HG03558 (cell line): Measurements from ENCODE around the gene C4orf51.

Experiments
- ATAC-seq: cut with Tn5 transposase; IDR thresholded peaks from one replicate; pipeline ENCODE4 v1.9.1; 2021; ENCODE audit warnings: moderate number of reproducible peaks; ENCODE audit not compliant: unreplicated experiment; ENCODE audit errors: extremely low read depth

Gene C4orf51

DNA sequence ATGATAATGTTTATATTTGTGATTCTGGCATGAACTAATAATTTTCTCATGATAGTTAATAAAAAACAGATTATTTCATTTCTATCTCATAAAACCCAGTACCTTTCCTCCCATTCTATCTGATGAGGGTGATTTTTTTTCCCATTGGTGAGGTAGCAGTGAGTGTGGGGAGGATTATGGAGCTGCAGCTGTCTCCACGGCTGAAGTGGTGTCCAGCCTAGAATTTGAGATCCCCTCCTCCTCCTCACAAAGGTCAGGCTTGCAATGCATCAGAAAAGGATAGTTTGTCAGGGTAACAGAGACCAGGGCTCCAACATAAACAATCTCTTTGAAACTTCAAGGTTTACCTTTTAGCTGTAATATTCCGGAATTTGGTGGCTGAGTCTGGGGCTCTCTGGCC lies 60.9 kb downstream of the C4orf51 start:
- ATAC-seq: no peak

DNA sequence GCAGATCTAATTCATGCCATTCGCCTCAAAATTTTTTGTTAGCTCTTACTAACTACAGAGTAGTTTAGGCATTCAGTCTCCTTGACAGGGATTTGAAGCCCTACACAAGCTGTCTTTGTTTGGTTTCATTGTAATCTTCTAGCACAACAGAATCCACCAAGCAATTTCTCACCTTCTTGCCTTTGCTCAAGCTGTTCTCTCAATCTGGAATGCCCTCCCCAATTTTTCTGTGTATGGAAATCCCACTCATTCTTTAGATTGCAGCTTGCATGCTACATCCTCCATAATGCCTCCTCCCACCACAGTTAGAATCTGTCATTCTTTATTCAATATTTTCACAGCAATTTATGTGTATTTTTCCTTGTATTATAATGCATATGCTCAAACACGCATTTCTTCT lies 63.7 kb downstream of the C4orf51 start:
- no peak for ATAC-seq

GRCh38 chr4:145755802-145756201 lies 75.9 kb downstream of the C4orf51 start:
- ATAC-seq: no peak

- ATAC-seq: no peak
Observed at GRCh38 chr4:145756244-145756643, 76.3 kb downstream of the C4orf51 start.

DNA sequence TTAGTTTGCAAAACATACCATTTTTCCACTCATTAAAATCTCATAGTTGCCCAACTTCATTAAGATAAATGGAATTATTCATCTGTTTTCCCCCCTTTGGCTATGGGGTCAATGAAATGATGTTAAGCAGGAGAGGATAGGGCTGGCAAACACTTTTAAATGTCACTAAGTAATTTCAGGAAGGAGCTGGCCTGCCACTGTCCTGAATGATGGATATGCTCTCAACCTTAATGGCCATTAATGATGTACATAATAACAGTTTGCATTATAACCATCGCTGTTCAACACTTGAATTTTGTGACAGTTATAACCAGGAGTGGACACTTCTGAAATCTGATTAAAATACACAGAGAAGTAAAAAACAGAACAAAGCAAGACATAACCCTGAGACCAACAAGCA lies 77.2 kb downstream of the C4orf51 start:
- no peak for ATAC-seq

- ATAC-seq: no peak
Observed at GRCh38 chr4:145760176-145760575, 80.2 kb downstream of the C4orf51 start.

DNA sequence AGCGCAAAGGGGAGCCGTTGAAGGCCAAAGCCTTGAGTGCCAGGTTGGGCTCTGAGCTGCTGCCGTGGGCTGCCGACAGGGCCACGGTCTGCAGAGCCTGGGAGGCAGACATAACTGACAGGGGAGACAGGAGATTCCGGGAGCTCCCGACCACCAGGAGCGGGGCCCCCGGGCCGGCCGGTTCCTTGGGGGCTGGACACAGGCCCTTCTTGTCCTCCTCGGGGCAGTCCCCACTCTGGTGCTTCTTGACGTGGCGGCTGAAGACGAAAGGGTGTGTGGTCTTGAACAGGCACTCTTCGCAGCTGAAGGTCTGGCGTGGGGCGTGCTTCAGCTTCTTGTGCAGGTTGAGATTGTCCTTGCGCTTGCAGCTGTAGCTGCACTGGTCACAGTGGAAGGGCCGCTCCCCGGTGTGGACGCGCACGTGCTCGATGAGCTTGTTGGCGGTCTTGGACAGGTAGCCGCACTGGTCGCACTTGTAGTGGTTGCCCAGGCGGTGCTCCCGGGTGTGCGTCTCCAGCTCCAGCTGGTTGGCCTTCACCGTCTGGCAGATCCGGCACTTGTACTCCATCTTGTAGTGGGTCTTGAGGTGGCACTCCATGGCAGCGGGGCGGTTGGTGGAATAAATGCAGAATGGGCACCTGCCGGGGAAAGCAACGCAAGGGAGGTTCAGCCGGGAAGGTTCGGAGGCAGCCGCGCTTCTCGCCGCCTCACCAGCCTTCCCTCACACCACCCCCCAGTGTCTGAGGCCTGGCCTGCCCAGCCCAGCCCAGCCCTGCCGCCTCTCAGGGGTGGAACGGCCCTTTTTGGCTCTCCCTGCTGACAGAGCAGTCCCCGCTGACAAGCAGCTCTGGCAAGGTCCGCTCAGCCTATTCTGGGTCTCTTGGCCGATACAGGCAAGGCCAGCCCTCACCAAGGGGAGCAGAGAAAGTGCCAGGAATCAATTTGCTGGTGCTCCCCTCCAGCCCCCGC lies 81.3 kb downstream of the C4orf51 start:
- ATAC-seq: no peak

DNA sequence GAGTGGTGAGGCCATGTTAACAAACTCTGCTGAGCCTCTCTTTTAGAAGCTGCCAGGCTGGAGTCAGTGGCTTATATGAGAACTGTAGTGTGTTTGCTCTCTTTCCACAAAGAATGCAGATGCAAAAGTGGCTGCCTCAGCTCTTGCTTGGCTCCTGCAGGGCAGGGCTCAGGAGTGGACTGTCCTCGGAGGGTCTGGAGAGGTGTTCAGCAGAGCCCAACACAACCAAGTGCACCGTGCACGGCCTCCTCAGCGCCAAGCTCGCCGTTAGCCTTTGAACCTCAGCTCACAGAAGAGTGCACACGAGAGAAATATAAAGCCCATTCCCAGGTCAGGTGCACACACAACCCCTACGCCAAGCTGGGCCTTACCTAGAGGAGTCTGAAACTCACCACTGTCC lies 82.8 kb downstream of the C4orf51 start:
- ATAC-seq: no peak

DNA sequence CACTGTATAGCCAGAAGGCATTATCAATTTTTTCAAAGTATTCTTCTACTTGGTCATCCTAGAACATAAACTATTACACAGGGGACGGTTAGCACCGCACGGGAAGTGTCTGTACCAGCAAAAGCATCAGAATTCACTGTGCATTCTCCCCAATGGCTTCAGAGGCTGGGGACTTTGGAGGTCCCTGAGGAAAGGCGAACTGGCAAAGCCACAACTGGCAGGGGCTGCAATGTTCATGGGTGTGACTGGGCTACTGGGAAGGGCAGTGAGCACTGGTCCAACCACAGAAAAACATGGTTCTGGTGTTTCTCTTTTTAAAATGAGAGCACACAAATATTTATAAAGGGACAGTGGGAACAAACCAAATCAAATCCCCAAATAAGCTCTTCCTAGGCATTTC lies 83.5 kb downstream of the C4orf51 start:
- ATAC-seq: no peak

DNA sequence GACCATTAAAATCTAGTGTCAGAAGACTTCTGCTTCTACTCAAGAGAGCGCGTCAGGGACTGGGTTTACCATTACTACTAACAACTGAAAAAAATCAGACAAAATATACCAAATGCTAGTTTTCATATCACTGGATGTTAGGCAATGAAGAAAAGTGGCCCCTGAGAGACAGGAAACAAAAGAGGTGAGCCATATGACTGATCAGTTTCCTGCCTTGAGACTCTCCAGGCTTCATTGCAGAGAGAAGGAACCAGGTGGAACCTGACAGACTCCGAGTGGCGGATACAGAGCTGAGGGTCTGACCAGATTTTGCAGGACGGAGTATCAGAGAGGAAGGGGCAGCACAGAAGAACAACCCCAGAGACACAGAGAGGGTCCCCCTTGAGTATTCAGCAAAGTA lies 86.3 kb downstream of the C4orf51 start:
- no peak for ATAC-seq

DNA sequence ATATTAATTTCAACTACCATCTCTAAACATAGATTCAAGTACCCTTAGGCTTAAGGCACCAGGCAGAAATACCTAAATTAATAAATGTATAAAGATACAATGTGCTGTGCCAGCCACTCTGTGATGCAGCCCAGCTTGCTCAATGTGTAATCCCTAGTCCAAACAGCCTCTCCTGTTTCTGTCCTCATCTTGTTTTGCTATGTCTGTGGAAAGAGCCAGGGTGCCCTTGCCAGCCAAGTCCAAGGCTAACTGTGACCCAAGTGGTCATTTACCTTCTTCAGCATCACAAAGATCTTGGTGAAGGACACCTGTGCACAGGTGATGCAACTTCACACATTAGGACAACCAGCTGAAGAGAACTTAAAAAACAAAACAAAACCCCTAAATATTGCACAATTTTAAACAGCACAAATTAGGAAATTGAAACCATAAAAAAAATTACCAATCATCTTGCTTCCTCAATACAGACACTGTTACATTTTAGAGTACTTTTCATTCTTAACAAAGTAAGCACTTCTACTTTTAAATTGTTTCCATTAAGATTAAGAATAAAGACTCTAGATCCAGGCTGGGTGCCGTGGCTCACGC lies 89.6 kb downstream of the C4orf51 start:
- ATAC-seq: no peak

DNA sequence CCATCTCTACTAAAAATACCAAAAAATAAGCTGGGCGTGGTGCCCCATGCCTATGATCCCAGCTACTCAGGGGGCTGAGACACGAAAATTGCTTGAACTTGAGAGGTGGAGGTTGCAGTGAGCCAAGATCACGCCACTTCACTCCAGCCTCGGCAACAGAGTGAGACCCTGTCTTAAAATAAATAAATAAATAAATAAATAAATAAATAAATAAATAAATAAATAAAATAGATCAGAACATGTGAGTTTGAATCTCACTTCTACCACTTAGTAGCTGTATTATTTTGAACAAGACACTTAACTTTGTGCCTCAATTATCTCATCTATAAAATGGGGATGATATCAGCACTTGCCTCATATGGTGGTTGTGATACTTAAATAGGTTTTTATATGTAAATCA lies 90.2 kb downstream of the C4orf51 start:
- no peak for ATAC-seq

DNA sequence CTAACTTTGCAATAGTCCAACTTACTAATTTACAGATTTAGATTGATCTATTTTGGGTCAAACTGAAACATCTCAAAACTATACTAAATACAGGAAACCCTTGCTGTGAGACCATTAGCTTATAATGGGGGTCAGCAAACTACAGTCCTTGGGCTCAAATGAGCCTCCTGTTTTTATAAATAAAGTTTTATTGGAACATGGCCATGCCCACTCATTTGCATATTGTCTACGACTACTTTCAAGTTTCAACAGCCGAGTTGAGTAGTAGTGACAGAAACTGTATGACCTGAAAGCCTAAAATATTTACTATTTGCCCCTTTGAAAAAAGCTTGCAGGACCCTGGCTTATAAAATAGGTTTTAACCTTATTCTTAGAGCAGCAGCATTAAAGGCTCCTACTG lies 92.4 kb downstream of the C4orf51 start:
- no peak for ATAC-seq

GRCh38 chr4:145773581-145774234 lies 93.8 kb downstream of the C4orf51 start:
- peak; percentile 98 for ATAC-seq

- ATAC-seq: no peak
Observed at GRCh38 chr4:145774473-145774872, 94.5 kb downstream of the C4orf51 start.

DNA sequence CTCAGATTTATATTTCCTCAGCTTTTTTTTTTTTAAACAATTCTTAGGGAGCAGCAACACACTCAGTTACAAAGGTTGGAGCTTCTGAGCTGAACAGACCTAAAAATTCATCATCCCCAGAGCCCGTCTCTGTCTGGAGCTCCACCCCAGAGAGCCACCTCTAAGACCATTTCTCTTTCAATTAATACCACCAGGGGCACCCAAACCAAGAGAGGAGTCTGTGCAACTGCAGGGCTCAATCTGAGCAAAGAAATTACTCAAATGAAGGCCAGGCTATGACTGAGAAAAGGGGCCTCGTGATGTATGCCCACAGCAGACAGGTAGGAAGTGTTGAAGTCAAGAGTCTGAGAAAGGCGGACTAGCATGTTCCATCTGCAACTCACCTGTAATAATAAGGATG lies 95.5 kb downstream of the C4orf51 start:
- ATAC-seq: no peak

GRCh38 chr4:145776208-145776607 lies 96.3 kb downstream of the C4orf51 start:
- no peak for ATAC-seq

- ATAC-seq: no peak
Observed at GRCh38 chr4:145779319-145779801, 99.4 kb downstream of the C4orf51 start.

DNA sequence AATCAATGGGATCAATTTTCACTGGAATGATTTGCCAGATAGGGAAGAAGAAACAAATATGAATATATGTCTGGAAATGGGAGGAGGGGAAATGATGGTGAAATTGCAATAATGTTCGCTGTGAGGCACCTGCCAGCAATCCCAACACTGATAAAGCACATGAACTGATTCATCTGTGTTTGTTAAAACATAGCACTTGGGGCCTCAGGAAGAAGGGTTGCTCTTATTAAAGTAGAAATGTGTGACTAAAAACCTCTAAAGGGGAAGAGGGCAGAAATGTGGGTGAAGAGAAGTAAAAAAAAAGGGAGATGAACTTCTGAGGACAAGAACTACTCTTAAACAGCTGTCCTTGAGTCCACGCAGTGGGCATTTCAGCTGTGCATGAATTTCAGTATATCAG lies 101.4 kb downstream of the C4orf51 start:
- no peak for ATAC-seq
